Fibroblast of lung (primary cell): ENCODE measurements around the gene GNAT1.

ENCODE experiments used
- EZH2 ChIP-seq: IDR thresholded peaks from 2 replicates; pipeline ENCODE4 v1.5.1; 2012; ENCODE audit warnings: low read length, control low read depth, mild to moderate bottlenecking; ENCODE audit errors: missing control alignments
- TF ChIP-seq, protein P1 (sequence below), 2 donors: IDR thresholded peaks in 1 of 2; conservative IDR thresholded peaks in 1 of 2; 1 replicate in 1 of 2; 2 replicates in 1 of 2; pipeline ENCODE4 v1.5.1; 2011 to 2012; ENCODE audit warnings: low read length in 2 of 2, control low read depth in 1 of 2, inconsistent platforms in 1 of 2, low read depth in 1 of 2, mild to moderate bottlenecking in 1 of 2

DNA sequence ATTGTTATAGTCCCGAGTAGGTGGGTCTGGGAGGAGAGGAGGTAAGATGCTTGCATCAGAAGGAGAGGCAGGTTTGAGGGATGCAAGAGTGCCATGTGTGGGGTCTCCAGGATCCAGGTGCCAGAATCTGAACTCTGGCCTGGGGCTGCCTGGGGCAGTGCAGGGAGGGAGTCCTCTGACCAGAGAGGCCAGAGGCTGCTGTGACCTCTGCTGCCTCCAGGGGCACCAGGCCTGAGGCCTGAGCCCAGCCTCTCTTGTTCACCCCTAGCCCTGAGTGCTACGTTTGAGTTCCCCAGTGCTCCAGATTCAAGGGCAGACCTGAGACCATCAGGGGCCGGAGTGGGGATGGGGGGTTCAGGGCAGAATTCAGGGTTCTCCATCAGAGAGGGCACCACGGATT lies 21.1 kb downstream of the GNAT1 start:
- TF ChIP-seq, protein P1, sequence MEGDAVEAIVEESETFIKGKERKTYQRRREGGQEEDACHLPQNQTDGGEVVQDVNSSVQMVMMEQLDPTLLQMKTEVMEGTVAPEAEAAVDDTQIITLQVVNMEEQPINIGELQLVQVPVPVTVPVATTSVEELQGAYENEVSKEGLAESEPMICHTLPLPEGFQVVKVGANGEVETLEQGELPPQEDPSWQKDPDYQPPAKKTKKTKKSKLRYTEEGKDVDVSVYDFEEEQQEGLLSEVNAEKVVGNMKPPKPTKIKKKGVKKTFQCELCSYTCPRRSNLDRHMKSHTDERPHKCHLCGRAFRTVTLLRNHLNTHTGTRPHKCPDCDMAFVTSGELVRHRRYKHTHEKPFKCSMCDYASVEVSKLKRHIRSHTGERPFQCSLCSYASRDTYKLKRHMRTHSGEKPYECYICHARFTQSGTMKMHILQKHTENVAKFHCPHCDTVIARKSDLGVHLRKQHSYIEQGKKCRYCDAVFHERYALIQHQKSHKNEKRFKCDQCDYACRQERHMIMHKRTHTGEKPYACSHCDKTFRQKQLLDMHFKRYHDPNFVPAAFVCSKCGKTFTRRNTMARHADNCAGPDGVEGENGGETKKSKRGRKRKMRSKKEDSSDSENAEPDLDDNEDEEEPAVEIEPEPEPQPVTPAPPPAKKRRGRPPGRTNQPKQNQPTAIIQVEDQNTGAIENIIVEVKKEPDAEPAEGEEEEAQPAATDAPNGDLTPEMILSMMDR (conservative IDR thresholded peaks at IDR 0.05 in 1 of 2, IDR thresholded peaks at IDR 0.05 in 1 of 2; ENCODE audit: low read depth in 1 of 2, low read length in 2 of 2), result no peak
- no peak for TF ChIP-seq EZH2
